Measurements from ENCODE around the gene MYOZ1.

DNA sequence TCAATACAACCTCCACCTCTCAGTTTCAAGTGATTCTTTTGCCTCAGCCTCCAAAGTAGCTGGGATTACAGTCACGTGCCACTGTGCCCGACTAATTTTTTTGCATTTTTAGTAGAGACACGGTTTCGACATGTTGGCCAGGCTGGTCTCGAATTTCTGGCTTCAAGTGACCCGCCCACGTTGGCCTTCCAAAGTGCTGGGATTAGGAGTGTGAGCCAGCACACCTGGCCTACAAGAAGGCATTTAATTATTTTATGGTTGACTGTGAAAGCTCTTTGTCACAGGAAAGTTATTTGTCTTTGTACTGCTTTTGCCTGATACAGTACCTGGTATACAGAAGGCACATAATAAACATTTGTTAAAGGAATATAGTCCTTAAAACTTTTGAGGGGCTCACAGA lies 12.9 kb downstream of the MYOZ1 start:
- no peak for TF ChIP-seq POLR2A (IDR thresholded peaks at IDR 0.05)
- TF ChIP-seq, protein P1, sequence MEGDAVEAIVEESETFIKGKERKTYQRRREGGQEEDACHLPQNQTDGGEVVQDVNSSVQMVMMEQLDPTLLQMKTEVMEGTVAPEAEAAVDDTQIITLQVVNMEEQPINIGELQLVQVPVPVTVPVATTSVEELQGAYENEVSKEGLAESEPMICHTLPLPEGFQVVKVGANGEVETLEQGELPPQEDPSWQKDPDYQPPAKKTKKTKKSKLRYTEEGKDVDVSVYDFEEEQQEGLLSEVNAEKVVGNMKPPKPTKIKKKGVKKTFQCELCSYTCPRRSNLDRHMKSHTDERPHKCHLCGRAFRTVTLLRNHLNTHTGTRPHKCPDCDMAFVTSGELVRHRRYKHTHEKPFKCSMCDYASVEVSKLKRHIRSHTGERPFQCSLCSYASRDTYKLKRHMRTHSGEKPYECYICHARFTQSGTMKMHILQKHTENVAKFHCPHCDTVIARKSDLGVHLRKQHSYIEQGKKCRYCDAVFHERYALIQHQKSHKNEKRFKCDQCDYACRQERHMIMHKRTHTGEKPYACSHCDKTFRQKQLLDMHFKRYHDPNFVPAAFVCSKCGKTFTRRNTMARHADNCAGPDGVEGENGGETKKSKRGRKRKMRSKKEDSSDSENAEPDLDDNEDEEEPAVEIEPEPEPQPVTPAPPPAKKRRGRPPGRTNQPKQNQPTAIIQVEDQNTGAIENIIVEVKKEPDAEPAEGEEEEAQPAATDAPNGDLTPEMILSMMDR (IDR thresholded peaks at IDR 0.05): no peak
